Tongue (tissue), 2 donors: ENCODE data around the gene PRTN3. TPM values are rescaled to one million over a fixed set of nuclear protein-coding genes. Genes with fewer than 3 reads are reported as not detected.
"Not testable (repeated sequence)": the region's sequence is repeated elsewhere in the genome, so short reads cannot be mapped to it uniquely, and the experiment has no call there.

Source experiments
- DNase-seq: peaks from one replicate; pipeline ENCODE4 v3.0.0-alpha.2; 2015
- total RNA-seq: library from RNA; depleted of rRNA; stranded (reverse); fragments of >200 nt; gene quantifications from one replicate; pipeline ENCODE4 v1.2.3, GENCODE V29; 2014

The PRTN3 gene
- total RNA-seq, 1 donor from 2014 or later: 3.3 TPM

DNA sequence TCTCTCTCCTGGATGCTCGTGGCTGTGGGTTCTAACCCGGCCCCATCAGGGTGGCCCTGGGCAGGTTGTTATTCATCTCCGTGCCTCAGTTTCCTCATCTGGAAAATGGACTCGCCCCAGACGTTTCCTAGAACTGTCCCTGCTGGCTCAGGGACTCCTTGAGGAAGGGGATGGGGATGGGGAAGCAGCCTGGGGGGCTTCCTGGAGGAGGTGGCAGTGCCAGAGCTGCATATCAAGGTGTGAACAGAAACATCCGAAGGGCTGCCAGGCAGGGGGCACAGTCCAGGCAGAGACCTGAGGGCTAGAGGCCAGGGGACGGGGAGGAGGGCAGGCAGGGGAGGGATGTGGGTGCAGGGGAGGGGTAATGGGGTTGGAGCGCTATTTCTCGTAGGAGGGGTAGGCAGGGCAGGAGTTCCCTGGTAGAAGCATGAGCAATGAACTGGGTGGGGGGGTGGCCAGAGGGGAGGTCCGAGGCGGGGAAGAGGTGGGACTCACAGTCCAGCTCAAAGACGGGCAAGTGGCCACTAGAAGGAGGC, 7.7 kb downstream of the PRTN3 start:
- no peak for DNase-seq

GRCh38 chr19:849195-849594, 8.4 kb downstream of the PRTN3 start:
- DNase-seq: not testable (repeated sequence)

DNA sequence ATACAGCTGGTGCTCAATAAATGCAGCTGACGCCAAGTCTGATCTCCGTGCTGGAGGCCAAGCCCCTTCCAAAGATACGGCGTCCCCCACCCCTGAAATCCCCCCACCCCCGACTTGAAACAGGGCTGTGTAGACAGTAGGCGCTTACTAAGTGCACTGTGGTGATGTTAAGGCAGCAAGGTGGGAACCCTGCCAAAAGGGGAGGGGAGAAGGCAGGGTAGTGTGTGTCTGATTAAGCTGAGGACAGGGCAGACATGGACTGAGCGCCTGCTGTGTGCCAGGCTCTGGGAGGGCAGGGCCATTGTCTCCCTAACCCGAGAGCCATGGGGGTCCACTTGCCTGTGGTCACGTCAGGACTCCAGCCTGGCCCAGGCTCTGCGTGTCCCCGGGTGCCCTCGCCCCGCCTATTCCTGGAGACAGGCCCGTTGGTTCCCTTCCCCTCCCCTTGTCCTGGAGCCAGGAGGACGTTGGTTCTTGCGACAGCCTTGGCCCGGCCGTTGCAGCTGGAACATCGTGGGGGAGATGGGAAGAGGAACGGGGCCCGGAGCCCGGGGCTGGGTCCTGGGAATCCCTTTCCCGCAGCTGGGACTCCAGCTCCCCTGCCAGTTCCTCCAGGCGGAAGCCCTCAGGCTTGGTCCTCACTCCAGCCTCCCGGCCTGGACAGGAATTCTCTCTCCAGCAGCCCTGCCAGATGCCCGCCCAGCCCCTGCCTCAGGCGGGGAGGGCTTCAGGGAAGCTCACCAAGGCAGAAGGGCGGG, 9.6 kb downstream of the PRTN3 start:
- peak; percentile 87 for DNase-seq

GRCh38 chr19:850979-851335, 10.2 kb downstream of the PRTN3 start:
- DNase-seq: no peak

- no peak for DNase-seq
Measured at GRCh38 chr19:852136-853013, 11.6 kb downstream of the PRTN3 start, which contains the start of gene ELANE. ELANE (plus strand) TSS chr19:852303; CDS start chr19:852329, 26 bp downstream.

GRCh38 chr19:853014-853585, 12.3 kb downstream of the PRTN3 start:
- no peak for DNase-seq

DNA sequence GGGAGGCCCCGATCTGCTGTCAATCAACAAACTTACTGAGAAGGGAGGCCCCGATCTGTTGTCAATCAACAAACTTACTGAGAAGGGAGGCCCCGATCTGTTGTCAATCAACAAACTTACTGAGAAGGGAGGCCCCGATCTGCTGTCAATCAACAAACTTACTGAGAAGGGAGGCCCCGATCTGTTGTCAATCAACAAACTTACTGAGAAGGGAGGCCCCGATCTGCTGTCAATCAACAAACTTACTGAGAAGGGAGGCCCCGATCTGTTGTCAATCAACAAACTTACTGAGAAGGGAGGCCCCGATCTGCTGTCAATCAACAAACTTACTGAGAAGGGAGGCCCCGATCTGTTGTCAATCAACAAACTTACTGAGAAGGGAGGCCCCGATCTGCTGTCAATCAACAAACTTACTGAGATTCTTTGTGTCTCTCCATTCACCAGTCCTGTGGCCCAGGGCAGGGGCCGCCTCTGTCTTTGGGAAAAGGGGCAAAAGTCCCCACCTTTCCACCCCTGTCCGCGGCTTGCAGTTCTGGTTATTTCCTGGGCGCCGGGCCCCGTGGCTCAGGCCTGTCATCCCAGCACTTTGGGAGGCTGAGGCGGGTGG, 12.9 kb downstream of the PRTN3 start:
- not testable (repeated sequence) for DNase-seq

DNA sequence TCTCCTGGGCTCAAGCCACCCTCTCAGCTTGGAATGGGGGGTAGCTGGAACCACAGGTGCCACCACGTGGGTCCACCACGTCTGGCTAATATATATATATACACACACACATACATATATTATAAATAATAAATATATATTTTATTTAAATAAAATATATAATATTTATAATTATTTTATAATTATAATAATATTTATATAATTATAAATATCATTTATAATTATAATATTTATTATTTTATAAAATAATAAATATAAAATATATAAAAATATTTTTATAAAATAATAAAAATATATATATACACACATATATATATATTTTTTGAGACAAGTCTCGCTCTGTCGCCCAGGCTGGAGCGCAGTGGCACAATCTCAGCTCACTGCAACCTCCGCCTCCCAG, 13.8 kb downstream of the PRTN3 start:
- no peak for DNase-seq

GRCh38 chr19:855142-855541, 14.3 kb downstream of the PRTN3 start:
- no peak for DNase-seq

DNA sequence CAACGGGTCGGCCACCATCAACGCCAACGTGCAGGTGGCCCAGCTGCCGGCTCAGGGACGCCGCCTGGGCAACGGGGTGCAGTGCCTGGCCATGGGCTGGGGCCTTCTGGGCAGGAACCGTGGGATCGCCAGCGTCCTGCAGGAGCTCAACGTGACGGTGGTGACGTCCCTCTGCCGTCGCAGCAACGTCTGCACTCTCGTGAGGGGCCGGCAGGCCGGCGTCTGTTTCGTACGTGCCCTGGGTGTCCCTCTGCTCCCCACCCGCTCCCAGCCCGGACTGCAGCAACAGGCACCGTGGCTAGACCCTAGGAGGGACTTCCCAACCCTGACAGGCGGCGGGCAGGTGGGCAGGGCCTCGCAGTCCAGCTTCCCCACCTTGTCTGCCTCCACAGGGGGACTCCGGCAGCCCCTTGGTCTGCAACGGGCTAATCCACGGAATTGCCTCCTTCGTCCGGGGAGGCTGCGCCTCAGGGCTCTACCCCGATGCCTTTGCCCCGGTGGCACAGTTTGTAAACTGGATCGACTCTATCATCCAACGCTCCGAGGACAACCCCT, 14.8 kb downstream of the PRTN3 start:
- DNase-seq: no peak

GRCh38 chr19:858284-858683, 17.5 kb downstream of the PRTN3 start:
- no peak for DNase-seq

DNA sequence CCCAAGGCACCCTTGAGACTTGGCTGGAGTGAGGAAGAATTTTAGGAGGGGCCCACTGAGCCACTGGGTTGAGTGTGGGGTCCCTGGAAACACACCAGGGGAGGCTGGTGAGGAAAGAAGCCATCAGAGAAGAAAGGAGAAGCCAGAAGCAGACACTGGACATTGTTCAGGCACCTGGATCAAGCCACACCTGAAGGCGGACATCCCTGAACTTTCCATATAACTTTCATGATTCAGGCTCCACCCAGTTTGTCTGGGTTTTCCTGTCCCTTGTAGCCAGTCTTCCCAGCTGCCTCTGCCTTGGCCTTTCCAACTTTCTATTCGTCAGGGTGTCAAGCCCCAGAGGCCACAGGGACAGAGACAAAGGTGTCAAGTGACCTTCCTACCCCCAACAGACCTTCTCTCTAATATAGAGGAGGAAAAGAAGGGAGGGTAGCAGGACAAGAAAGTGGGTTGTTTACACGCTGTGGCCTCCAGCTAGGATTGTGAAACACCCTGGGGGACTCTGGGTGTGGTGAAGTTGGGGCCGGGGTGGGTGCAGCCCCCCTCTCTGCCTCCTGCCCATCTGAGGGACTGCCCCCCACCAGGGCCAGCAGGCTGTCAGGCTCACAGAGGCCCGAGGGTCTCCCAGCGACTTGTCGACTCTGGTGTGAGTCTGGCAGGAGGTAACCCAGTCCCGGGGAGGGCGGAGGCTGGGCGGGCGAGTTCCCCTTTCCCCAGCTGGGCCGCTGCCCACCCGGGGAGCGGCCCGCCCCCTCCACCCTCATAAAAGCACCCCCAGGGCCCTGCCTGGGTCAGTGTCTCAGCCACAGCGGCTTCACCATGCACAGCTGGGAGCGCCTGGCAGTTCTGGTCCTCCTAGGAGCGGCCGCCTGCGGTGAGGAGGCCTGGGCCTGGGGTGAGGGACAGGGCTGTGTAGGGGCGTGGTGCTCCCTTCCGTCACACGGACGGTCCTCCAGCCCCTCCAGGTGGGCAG, 18.4 kb downstream of the PRTN3 start, which contains the start of gene CFD:
Gene CFD (plus strand): TSS at position 797 of the 976 bp plus-strand sequence. CDS start 26 bp downstream, at position 823.
- DNase-seq: no peak

GRCh38 chr19:861141-861755, 20.4 kb downstream of the PRTN3 start:
- no peak for DNase-seq

GRCh38 chr19:861756-862580, 21.2 kb downstream of the PRTN3 start:
- DNase-seq: peak; percentile 37

- peak; percentile 67 for DNase-seq
Measured at GRCh38 chr19:862581-863314, 21.9 kb downstream of the PRTN3 start.

DNA sequence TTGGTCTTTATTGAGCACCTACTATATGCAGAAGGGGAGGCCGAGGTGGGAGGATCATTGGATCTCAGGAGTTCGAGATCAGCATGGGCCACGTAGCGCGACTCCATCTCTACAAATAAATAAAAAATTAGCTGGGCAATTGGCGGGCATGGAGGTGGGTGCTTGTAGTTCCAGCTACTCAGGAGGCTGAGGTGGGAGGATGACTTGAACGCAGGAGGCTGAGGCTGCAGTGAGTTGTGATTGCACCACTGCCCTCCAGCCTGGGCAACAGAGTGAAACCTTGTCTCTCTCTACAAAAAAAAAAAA, 22.5 kb downstream of the PRTN3 start:
- no peak for DNase-seq

- no peak for DNase-seq
Measured at GRCh38 chr19:866769-867300, 26.0 kb downstream of the PRTN3 start.

GRCh38 chr19:867301-867793, 26.5 kb downstream of the PRTN3 start:
- peak; percentile 51 for DNase-seq
